NCI-H69 (cell line): ENCODE measurements around the gene SMPD3.

Source experiments
- DNase-seq: peaks from one replicate; lab custom pipeline; 2025; lab: John Stamatoyannopoulos, UW

Gene SMPD3

DNA sequence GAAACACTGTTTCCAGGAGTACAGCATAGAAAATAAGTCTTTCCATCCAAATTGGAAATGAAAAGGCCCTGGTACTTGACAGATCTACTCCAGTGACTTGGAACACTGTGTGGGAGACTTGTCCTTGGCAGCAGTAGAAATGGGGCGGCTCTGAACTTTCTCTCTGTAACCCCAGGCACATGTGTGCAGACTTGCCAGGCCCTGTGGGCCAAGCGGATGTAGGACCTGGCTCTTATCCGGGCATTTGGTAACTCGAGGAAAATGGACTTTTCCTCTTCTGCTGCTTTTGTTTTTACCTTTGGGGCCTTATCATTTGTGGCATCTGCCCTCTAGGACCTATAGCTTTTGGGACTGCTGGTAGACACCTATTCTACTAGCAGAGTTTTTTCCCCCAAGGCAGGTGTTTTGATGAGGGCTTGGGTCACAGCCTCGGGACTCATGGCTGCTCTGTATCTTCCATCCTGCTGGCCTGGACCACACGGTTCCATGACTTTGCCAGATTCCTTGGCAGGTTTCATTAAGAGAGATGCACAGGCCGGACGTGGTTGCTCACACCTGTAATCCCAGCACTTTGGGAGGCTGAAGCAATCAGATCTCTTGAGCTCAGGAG lies 43.5 kb downstream of the SMPD3 start:
- DNase-seq = no peak

DNA sequence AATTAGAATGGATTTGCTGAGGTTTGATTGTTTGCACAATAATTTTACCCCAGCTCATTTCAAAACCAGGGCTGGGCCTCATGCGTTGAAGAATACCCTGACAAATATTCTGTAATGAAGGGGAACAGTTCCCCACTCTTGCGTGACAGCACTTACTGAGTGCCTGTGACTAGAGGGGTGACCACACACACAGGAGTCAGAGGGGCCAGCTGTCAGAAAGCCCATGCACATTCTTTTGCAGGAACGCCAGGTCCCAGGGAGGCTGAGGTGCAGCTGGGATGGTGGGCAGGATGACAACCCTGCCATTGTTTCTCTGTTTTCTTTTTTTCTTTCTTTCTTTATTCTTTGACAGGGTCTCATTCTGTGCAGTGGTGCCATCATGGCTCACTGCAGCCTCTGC lies 44.6 kb downstream of the SMPD3 start:
- no peak for DNase-seq

DNA sequence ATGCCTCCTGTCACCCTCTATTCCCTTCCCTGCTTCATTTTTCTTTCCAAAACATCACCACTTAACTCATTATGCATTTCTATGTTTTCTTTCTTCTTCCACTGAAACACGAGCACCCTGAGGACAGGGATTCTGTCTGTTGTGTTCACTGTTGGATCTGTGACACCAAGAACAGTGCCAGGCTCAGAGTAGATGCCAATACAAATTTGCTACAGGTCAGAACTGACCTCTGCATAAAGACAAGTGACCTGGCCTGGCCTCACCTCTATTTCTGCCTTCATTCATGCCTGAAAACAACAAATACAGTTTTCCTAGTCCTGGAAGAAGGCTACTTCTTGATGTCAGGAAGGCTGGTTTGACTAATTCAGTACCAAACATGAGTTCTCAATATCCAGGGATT lies 45.1 kb downstream of the SMPD3 start:
- DNase-seq = no peak

DNA sequence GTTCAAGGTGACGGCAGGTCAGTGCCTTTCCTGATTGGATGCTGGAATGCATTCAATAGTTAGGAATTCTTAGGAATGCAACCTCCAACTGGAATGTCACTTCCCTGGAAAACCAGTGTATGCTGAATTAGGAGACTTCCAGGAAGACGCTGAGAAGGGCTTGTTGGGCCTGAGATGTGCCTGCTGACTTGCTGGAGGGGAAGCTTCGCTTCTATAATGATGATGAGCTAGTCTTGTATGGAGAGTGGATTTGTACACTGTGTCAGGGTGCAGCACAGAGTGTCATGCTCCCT lies 45.6 kb downstream of the SMPD3 start:
- DNase-seq = no peak

DNA sequence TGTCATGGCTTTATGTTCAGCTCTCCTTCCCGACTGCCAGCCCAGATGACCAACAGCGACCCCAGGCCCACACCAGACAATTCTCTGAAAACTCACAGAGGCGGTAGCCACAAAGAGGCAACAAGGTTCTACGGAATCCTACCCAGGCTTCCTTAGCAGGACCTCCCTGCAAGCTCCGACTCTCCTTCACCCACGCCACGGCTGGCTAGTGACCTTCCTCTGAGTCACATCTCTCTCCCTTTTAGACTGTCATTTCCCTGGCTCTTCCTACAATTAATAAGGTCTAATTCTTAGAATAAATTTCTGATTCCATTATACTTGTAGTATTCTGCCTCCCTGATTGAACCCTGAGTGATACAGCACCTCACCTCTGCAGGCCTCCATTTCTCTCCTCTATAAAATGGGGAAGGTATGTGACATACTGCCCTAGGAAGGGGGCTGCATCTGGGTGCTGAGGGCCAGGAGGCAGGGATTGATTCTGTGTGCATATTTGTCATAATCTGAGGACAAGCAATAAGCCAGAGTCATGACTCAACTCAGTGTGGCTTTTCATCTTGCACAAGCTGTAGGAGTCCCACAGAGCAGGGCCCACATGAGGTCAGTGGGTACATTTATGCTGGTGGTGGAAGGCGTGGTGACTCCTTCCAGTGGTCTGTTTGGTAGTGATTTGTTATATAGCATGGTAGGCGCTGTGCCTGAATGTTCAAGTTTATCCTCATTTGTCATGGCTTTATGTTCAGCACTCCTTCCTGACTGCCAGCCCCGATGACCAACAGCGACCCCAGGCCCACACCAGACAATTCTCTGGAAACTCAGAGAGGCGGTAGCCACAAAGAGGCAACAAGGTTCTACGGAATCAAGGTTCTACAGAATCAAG lies 46.2 kb downstream of the SMPD3 start:
- DNase-seq = no peak

DNA sequence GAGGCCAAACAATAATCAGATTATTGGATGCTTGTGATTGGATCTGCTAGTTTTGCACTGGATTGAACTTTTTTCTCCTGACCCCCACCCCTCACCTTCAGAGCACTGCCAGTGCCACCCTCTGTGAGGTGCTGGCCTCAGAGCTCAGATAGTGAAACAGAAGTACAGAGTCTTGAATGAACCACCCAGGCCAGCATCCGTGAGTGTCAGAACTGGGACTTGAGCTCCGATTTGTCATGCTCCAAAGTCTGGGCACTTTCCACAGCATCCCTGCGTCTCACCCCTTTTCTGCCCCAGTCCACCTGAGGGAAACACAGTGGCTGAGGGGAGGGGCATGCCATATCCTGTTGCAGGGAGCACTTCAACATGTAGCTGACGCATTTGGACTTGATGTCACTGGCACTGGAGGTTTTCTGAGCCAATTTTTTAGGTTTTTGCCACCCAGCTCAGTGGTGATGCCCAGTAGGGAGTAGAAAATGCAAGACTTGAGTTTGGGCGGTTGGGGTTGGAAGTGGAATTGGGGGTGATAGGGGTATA lies 47.3 kb downstream of the SMPD3 start:
- no peak for DNase-seq

DNA sequence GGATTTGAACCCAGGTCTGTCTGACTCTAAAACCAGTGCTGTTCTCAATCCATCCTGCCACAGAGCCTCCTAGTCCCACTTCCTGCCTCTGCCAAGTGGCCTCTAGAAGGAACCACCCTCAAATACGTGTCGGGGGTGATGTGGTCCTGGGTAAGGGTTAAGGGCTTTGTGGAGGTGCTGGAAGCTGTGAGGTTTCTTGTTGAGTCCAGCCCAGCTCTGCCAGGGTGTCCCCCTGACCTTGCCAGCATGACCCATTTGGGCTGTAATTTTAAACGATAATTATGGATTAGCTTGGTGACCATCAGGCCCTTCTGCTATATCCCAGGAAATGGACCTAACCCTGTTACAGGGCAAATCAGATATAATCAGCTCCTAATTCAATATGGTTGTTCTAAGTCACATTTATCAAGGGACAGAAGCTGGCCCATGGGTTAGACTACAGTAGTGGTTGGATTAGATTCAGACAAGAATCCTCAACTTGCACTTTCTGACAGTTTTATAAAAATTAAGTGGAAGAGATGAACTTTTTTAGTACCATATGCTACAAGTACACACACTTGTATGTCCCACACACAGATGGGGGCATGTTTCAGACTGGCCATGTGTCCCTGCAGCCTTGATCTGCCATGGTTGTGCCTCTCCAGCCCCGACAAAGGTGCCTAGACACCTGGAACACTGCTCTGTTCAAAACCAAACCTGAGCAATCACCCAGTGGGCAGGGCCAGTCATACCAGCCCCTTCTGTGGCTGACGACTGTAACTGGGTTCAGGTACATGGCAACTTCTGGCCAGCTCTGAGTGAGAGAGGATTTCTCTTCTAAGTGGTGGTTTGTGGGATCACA lies 48.0 kb downstream of the SMPD3 start:
- no peak for DNase-seq

DNA sequence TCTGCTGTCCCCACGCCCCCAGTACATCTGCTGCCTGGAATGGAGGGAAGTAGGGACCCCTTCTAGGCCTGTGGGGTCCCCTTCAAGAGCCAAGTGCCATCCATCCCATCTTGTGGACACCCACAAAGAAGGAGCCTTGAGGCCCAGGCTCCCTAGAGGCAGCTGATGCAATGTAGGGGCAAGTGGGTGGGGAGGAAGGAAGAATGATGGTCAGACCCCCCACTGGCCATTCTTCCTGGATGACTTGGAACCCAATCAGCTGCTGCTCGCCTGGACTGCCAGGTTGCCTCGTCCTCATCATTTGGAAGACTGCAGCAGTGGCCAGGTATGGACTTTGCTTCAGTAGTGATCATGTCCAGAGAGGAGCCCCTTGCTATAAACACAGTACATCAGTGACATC lies 48.9 kb downstream of the SMPD3 start:
- DNase-seq = peak; percentile 10

DNA sequence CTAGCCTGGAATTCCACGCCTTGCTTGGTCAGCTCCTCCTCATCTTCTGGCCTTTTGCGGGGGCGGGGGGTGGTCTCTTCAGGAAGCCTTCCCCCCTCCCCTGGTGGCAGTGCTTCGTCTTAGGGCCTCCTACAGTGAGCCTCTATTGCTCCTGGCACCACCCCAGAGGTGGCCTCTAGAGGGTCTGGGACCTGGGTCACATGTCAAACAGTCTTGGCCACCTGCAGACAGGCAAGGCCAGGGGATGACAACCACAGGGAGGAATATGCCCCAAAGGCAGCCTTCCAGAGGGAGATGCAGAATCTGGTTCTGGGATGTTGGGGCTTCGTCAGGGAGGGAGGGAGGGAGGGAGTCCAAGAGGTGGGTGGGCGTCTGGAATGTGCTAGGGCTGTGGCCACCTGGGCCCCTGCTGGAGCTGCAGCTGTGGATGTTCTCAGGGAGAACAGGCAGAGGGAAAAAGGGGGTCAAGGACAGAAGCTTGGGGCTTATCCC lies 50.6 kb downstream of the SMPD3 start:
- DNase-seq = no peak

DNA sequence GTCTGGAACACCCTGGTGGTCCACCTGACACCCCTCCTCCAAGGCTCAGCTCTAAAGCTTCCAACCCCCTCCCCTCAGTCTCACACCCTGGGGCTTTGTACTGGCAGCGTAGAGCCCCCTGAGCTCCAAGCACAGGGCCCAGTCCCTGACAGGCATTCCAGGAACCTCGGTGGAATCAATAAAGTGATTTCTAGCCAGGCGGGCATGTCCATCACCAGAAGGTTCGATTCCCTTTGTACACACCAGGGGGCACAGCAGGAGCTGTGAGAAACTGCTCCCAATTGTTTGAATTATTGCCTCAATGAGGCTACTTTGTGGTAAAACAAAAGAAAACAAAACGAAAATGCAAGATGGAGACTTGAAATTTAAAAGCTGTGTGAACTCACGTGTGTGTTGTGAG lies 51.8 kb downstream of the SMPD3 start:
- DNase-seq = peak; percentile 31

DNA sequence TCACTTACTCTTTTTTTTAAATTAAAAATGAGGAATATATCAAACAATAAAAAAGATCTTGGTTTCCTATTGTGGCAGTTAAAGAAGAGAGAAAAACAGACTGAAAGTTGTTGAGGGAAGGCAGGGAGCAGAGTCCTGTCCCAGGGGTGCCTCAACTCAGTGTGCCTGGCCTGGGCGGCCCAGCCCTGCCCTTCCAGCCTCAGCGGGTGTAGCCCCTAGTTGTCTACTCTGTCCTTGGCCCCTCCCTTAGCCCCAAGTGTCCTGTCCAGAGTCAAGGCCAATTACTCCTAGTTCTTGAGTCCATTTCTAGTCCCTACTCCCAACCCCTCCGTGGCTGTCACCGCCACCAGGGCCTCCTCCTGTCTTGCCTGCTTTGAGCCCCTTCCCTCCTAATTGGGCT lies 52.5 kb downstream of the SMPD3 start:
- no peak for DNase-seq

DNA sequence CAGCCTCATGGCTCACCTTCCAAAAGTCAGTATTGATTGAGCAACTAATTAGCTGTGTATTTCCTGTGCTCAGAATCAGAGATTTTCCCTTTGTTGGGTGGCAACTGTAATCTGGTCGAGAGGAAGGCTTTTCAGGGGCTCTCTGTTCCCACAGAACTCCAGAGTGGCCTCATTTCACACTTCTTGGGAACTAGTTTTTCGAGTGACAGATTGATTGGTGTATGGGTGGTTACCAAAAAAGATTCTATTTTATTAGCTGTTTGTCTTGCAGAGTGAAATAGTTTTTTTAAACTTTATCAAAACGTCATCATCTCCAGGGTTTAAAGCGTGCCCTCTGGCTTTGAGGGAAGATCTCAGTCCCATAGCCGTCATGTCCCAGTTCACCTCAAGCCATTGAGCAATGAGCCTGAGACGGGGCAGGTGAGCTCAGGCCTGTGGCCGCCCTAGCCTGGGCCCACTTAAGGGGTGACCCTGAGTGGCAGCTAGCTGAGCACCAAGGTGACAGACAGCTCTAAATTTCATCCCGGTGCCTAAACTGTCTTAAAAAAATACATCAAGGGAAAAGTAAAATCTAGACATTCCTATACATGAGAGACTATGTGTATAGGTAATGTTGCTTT lies 53.0 kb downstream of the SMPD3 start:
- DNase-seq = no peak

DNA sequence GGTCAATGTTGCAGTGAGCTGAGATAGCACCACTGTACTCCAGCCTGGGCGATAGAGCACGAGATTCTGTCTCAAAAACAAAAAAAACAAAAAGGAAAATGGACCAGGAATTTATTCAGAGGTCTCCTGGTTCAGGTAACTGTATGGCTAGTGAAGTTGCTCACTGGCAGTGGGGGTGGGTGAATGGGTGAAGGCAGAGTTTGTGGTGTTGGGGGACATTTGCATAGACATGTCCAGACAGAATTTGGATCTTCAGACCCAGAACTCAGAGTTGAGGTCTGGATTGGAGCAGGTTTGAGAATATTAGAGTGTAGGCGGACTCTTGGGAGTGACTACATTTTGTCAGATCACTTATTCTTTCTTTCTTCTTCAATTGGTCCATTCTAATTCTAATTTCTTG lies 55.0 kb downstream of the SMPD3 start:
- DNase-seq = no peak

DNA sequence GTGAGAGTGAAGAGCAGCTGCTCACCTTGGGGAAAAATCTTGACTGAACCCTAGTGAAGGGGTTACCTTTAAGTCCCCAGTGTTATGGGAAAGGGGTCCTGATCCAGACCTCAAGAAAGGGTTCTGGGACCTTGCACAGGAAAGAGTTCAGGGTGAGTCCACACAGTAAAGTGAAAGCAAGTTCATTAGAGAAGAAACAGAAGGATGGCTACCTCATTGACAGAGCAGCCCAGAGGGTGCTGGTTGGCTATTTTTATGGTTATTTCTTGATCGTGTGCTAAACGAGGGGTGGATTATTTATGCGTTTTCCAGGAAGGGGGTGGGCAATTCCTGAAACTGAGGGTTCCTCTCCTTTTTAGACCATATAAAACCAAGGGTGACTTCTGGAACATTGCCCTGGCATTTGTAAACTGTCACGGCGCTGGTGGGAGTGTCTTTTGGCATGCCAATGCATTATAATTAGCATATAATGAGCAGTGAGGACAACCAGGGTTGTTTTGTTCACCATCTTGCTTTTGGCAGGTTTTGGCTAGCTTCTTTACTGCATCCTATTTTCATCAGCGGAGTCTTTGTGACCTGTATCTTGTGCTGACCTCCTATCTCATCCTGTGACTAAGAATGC lies 58.4 kb downstream of the SMPD3 start:
- no peak for DNase-seq

DNA sequence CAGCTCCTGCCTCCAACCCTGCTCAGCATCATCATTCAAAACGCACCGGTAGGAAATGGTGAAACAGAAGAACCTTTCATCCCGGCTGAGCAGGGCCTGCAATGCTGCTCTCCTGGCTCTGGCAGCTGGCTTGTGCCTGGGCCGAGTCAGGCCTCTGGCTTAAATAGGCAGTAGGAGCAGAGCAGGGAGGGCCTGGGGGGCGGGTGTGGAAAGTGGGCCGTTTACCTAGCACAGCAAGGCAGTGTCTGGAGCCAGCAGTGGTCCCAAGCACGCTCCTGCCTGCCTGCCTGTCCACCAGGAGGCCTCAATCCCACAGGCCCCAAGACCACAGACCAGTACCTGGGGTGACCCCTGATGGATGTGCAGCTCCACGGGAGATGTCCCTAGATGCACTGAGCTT lies 59.3 kb downstream of the SMPD3 start:
- no peak for DNase-seq

DNA sequence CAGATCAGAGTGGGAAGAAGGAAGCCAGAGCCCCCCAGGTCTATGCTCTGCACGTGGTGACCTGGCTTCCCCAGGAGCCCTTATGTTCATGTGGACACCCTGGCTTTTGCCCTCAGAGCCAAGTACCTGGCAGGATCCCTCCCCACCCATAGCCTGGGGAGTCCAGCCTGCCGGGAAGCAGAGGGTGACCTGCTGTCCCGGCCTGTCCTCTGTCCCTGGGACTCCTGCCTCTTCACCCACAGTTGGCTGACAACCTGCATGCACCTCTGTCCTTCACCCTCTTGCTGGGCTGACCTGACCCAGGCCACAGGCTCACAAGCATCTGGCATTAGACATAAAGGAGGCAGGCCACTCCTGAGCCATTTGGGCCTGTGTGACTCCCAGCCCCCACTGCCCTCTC lies 60.2 kb downstream of the SMPD3 start:
- DNase-seq = no peak

DNA sequence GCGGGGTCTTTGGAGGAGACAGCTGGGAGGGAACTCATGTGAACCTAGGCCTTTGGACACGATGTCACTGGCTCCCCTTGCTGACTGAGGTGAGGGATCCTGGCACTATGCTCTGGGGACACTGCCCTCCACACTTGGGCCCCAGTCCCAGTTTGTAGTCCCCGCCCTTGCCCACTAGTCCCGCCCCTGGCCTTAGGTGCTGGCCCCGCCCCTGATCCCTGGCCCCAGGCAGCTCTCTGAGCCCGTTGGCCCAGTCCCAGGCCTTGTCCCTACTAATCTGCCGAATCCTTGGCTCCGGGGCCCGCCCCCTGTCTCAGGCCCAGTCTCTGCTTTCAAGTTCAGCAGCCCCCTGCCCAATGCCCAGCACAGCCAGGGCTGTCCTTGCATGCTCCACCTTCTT lies 61.0 kb downstream of the SMPD3 start:
- no peak for DNase-seq

DNA sequence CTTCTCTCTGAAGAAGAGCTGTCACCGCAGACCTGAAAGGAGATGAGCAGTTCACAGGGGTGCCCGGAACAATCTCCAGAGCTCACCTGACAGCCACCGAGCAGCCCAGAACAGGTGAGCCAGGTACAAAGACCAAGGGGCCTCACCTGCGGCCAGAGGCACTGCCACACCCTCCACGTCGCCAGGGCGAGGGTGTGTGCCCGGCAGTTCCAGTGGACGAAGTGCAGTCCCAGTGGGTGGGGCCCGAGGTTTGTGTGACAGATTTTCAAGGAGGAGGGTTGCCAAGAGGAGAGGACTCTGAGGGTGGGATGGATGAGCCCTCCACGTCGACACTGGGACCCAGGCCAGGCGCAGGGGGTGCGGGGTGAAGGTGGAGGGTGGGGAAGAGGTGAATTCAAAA lies 61.7 kb downstream of the SMPD3 start:
- DNase-seq = no peak

DNA sequence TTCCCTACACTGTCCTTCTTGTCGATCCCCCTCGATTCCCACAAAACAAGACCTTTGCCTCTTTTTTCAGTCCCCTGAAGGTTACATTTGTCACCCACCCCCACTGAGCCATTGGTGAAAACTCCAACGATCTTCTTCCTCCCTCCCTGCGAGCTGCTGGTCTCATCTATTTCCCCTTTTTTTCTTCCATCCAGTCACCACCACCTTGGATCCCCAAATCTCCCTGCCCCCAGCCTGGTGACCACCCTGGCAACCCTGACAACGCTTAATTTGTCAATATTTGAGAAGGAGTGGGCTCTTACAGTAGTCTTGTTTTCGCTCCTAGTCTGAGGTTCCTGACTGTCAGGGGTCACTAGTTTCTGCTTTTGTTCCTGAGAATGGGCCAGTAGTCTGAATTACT lies 62.9 kb downstream of the SMPD3 start:
- DNase-seq = peak; percentile 16

DNA sequence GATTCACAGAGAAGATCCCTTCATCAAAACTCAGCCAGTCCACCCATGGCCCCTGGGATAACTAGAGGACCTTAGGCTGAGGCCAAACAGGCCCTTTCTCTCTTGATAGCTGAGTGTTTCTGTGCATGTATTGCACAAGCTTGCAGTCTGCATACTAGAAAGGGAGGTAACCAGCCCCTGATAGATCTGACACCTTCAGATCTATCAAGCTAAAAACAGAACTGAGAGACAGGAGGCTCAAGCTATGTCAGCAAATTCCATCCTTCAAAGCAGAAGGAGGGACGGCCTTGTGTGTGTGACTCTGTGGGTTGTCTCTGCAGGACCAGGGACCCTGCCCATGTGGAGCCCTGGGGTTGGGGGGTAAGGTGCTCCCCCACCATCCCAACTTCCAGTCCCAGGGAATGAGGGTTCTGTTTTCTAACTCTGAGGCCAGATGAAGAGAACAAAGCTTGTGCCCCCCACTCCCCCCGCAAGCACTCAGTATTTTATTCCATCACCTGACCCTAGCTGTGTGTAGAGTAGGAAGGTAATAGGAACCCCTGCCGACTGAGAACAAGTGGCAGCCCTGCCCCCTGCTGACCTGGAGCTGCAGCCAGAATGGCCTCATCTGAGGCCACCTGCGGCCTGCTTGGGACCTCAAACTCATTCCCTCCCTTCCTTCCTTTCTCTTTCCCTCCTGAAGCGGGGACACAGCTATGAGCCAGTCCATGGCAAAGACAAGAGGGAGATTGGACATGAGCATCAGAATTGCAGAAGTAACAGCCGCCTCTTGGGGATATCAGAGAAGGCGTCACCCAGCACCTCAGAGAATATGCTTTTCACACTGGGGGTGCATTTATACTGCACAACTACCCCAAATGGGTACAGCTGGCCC lies 63.8 kb downstream of the SMPD3 start:
- DNase-seq = peak; percentile 85

DNA sequence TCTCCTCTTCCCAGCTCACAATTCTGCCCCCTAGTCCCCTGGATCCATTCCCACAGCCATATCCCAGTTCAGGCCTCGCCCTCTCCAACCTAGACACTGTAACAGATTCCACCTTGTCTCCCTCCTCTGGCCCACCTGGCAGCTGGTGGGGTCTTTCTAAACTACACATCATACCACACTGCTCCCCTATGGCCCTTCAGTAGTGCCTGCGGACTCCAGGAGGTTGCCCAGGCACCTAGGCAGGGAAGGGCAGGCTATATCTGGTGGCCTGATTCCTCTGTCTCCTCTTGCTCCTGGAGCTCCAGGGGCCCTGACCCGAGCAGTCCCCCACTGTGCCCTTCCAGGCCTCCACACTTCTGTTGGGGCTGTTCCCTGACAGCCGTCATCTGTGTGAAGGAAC lies 64.5 kb downstream of the SMPD3 start:
- no peak for DNase-seq
